ENCODE measurements around the gene GTF2F2. TPM values are rescaled to one million over a fixed set of nuclear protein-coding genes. Genes with fewer than 3 reads are reported as not detected.

The GTF2F2 gene
- total RNA-seq, 6 experiments from 2014 or later: 4.0 to 10.3 (median 6.0) TPM

DNA sequence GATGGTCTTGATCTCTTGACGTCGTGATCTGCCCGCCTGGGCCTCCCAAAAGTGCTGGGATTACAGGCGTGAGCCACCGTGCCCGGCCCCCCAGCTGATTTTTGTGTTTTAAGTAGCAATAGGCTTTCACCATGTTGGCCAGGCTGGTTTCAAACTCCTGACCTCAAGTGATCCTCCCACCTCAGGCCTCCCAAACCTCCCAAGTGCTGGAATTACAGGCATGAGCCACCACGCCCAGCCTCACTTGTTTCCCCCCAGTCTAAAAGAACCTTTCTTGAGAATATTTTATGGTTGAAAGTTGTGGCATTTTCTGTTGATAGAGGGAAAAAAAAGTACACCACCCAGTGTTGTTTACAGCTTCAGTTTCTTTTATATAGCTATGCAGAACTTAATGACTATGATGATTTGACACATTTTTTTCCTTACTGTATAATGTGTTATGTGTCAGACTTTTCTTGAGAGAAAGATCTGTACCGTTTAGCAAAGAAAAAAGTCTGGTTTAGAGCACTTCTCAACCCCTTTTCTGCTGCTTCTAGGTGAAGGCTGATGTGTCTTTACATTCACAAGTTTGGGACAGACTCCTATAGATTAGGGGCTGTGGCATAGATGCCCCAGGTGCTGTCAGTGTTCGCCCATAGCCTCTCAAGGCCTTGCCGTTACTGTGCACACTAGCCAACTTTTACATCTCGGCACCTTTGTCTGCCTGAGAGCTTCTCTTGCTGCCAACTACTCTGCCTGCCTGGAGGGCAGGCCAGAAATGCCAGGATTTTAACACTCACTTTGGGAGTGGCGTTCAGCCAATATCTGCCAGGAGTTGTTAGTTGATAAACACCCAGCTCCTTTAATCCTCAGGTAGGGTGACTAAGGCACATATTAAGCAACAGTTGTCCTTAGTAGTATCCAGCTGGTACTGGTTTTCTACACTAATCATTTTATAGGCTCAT, 47.6 kb downstream of the GTF2F2 start:
- DNase-seq (peak in 2 of 3 donors; percentile 56 to 59), ATAC-seq (peak; percentile 73 to 98 (median 86))
- no peak overlapping the region for H3K27ac ChIP-seq
- no peaks in the 10 kb centered on the region for H3K27me3 ChIP-seq
- no peaks in the 10 kb centered on the region for H3K36me3 ChIP-seq
- H3K9me3 ChIP-seq: no peaks in the 10 kb centered on the region
- 81% methylated on average over 2 of the region's 12 CpGs for WGBS (ENCODE audit: insufficient coverage, low coverage, low lambda C conversion rate, missing lambda C conversion rate)
- no peak overlapping the region for H3K4me3 ChIP-seq
- intact Hi-C loops (cut with DNase I): no loop called here
- TF ChIP-seq POLR2A (IDR thresholded peaks at IDR 0.05): no peak
- TF ChIP-seq, protein P1, sequence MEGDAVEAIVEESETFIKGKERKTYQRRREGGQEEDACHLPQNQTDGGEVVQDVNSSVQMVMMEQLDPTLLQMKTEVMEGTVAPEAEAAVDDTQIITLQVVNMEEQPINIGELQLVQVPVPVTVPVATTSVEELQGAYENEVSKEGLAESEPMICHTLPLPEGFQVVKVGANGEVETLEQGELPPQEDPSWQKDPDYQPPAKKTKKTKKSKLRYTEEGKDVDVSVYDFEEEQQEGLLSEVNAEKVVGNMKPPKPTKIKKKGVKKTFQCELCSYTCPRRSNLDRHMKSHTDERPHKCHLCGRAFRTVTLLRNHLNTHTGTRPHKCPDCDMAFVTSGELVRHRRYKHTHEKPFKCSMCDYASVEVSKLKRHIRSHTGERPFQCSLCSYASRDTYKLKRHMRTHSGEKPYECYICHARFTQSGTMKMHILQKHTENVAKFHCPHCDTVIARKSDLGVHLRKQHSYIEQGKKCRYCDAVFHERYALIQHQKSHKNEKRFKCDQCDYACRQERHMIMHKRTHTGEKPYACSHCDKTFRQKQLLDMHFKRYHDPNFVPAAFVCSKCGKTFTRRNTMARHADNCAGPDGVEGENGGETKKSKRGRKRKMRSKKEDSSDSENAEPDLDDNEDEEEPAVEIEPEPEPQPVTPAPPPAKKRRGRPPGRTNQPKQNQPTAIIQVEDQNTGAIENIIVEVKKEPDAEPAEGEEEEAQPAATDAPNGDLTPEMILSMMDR (IDR thresholded peaks at IDR 0.05): no peak
- peaks cover 0 to 6% (median 0%) of the 10 kb centered on the region in 4 donors for H3K4me1 ChIP-seq

DNA sequence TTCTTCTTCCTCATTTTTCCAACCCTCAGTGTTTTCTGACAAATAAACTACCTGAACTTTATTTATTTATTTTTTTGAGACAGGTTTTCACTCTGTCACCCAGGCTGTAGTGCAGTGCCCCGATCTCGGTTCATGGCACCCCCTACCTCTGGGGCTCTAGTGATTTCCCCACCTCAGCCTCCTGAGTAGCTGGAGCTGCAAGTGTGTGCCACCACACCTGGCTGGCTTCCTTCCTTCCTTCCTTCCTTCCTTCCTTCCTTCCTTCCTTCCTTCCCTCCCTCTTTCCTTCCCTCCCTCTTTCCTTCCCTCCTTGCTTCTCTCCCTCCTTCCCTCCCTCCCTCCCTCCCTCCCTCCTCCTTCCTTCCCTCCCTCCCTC, 48.2 kb downstream of the GTF2F2 start:
- Histone ChIP-seq H3K9me3 (no peaks in the 10 kb centered on the region), H3K4me1 (peaks cover 0 to 6% (median 0%) of the 10 kb centered on the region in 4 donors), H3K27me3 (no peaks in the 10 kb centered on the region), H3K36me3 (no peaks in the 10 kb centered on the region), H3K27ac (no peak overlapping the region), H3K4me3 (no peak overlapping the region)
- ATAC-seq (no peak), DNase-seq (no peak)
- whole genome bisulfite sequencing (ENCODE audit: insufficient coverage, low coverage, low lambda C conversion rate, missing lambda C conversion rate): 90% methylated on average over 2 of the region's 2 CpGs
- no peak for TF ChIP-seq POLR2A (IDR thresholded peaks at IDR 0.05)
- intact Hi-C loops (cut with DNase I): no loop called here

DNA sequence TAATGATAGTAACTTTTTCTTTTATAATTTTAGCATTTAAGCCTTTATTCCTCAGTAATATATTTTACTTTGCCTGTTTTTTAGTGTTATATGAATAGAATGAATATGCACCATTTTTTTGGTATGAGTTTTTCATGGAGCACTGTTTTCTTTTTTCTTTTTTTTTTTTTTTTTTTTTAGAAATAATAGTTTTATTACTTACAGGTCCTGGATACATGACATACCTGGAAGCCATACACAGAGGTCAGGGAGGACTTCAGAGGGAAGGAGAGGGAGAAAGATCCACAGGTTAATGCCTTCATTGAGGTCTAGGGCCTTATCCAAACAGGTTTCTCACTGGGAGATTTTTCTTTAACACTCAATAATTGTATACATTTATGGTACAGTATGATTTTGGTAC, 54.2 kb downstream of the GTF2F2 start:
- Histone ChIP-seq H3K4me3 (no peak overlapping the region), H3K27me3 (no peaks in the 10 kb centered on the region), H3K4me1 (no peaks in the 10 kb centered on the region), H3K27ac (no peak overlapping the region), H3K36me3 (no peaks in the 10 kb centered on the region), H3K9me3 (no peaks in the 10 kb centered on the region)
- ATAC-seq (no peak), DNase-seq (no peak)
- intact Hi-C loops (cut with DNase I): no loop called here
- TF ChIP-seq, protein P1 (IDR thresholded peaks at IDR 0.05): no peak
- no peak for TF ChIP-seq POLR2A (IDR thresholded peaks at IDR 0.05)

DNA sequence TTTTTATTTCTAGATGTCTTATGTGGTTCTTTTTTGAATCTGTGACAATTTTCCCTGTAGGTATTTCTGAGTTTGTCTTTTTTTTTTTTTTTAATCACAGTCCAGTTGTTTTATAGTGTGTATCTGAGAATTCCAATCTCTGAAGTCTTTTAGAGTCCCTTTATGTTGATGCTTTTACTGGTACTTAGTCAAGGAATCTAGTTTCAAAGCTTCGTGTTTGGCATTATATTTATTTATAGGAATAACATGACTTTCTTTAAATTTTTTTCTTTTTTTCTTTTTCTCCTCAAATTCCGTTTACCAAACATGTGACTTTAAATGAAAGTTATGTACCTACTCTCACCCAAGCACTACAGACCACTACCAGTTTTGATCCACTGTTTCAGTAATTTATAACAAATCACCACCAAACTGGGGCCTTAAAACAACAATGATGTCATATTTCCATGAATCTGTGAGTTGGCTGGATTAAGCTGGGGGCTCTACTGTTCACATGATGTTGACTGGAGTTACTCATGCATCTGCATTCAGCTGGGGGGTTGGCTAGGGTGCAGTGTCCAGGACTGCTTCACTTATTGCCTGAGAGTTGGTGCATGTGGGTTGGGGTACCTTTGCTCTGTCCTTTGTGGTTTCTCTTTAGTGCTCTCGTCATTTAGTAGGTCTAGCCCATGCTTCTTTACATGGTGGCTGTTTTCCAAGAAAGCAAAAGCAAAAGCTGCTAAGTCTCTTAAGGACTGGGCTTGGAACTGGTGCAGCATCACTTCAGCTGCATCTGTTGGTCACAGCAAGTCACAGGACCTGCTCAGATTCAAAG, 58.2 kb downstream of the GTF2F2 start:
- peak in 1 of 4 donors; percentile 68 for ATAC-seq
- no peaks in the 10 kb centered on the region for H3K27me3 ChIP-seq
- no peak overlapping the region for H3K4me3 ChIP-seq
- 100% methylated on average over 2 of the region's 3 CpGs for WGBS (ENCODE audit: insufficient coverage, low coverage, low lambda C conversion rate, missing lambda C conversion rate)
- no peaks in the 10 kb centered on the region for H3K9me3 ChIP-seq
- no peak overlapping the region for H3K27ac ChIP-seq
- intact Hi-C loops (cut with DNase I): no loop called here
- H3K4me1 ChIP-seq: no peaks in the 10 kb centered on the region
- no peaks in the 10 kb centered on the region for H3K36me3 ChIP-seq
- TF ChIP-seq POLR2A (IDR thresholded peaks at IDR 0.05): no peak
- TF ChIP-seq, protein P1 (IDR thresholded peaks at IDR 0.05): no peak
- no peak for DNase-seq

DNA sequence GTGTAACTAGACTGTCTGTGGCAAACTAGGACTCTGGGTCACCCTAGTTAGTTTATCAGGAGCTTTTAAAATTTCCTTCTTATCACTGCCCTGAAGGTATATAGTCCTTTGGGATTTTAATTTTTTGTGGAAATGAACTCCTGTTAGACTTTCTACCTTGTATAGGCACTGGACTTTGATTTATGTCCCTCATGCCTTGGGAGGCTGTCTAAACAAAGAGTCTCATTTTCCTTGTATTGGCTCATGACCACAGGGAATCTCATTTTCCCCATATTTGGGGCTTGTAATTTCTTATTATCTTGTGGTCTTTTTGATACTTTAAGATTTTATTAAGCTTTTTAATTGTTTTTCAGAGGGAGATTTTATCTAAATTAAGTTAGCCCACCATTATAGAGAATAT, 59.1 kb downstream of the GTF2F2 start:
- intact Hi-C loops (cut with DNase I): no loop called here
- DNase-seq (no peak), ATAC-seq (peak; percentile 44 to 77 (median 56))
- Histone ChIP-seq H3K4me3 (no peak overlapping the region), H3K4me1 (no peaks in the 10 kb centered on the region), H3K27me3 (no peaks in the 10 kb centered on the region), H3K27ac (no peak overlapping the region), H3K9me3 (no peaks in the 10 kb centered on the region), H3K36me3 (no peaks in the 10 kb centered on the region)
- no peak for TF ChIP-seq POLR2A (IDR thresholded peaks at IDR 0.05)
- TF ChIP-seq, protein P1 (IDR thresholded peaks at IDR 0.05): no peak
